Progenitor cell of endocrine pancreas (in vitro differentiated cells): Measurements from ENCODE around the gene FILIP1. TPM values are rescaled to one million over a fixed set of nuclear protein-coding genes. Genes with fewer than 3 reads are reported as not detected.

ENCODE experiments used
- DNase-seq: peaks from one replicate; pipeline ENCODE4 v3.0.0; 2021; ENCODE audit warnings: low spot score; ENCODE audit not compliant: unreplicated experiment
- H3K27ac Mint-ChIP-seq: 2 replicates; pipeline ENCODE4 v1.8.0; 2021; ENCODE audit warnings: mild to moderate bottlenecking, moderate library complexity, mixed read lengths
- H3K27me3 Mint-ChIP-seq: 2 replicates; pipeline ENCODE4 v1.8.0; 2021; ENCODE audit warnings: mixed read lengths
- H3K36me3 Mint-ChIP-seq: 2 replicates; pipeline ENCODE4 v1.8.0; 2022; ENCODE audit warnings: mixed read lengths; ENCODE audit not compliant: insufficient read depth
- H3K4me1 Mint-ChIP-seq: 2 replicates; pipeline ENCODE4 v1.8.0; 2021; ENCODE audit warnings: low read depth, mixed read lengths
- H3K4me3 Mint-ChIP-seq: 2 replicates; pipeline ENCODE4 v1.8.0; 2021; ENCODE audit warnings: low read depth, mild to moderate bottlenecking, moderate library complexity, mixed read lengths
- H3K9me3 Mint-ChIP-seq: 2 replicates; pipeline ENCODE4 v1.8.0; 2021; ENCODE audit warnings: low read depth, mixed read lengths
- CTCF ChIP-seq: fragments of 200-600 bp; sonication (generic); IDR thresholded peaks from one replicate; pipeline ENCODE4 v1.5.0; 2021; ENCODE audit warnings: antibody characterized with exemption, mild to moderate bottlenecking; ENCODE audit not compliant: unreplicated experiment
- total RNA-seq: library from RNA; stranded (reverse); gene quantifications from 2 replicates; pipeline ENCODE4 v1.2.1, GENCODE V29; 2021

Gene FILIP1
- total RNA-seq, 1 donor from 2014 or later, result 0.31 TPM

- H3K4me1 Mint-ChIP-seq, result peaks cover 1% of the 10 kb centered on the region
- no peak for TF ChIP-seq CTCF
- H3K27ac Mint-ChIP-seq, result no peak overlapping the region
Measured at GRCh38 chr6:75530696-75531095, 37.1 kb upstream of the FILIP1 start.

GRCh38 chr6:75528423-75528822 lies 34.8 kb upstream of the FILIP1 start:
- H3K9me3 Mint-ChIP-seq, result peaks cover 3% of the 10 kb centered on the region
- H3K27me3 Mint-ChIP-seq, result no peaks in the 10 kb centered on the region
- H3K4me1 Mint-ChIP-seq, result peaks cover 5% of the 10 kb centered on the region
- TF ChIP-seq CTCF, result no peak
- H3K36me3 Mint-ChIP-seq, result no peaks in the 10 kb centered on the region
- no peak for DNase-seq
- no peak overlapping the region for H3K27ac Mint-ChIP-seq
- no peak overlapping the region for H3K4me3 Mint-ChIP-seq

More at GRCh38 chr6:75530696-75531095, 37.1 kb upstream of the FILIP1 start:
- H3K9me3 Mint-ChIP-seq, result peaks cover 6% of the 10 kb centered on the region
- H3K27me3 Mint-ChIP-seq, result no peaks in the 10 kb centered on the region
- no peak for DNase-seq
- H3K36me3 Mint-ChIP-seq, result no peaks in the 10 kb centered on the region
- no peak overlapping the region for H3K4me3 Mint-ChIP-seq

- DNase-seq, result peak; percentile 37
Measured at GRCh38 chr6:75526502-75527127, 33.0 kb upstream of the FILIP1 start.

GRCh38 chr6:75525682-75526081 lies 32.1 kb upstream of the FILIP1 start:
- TF ChIP-seq CTCF, result no peak
- peaks cover 4% of the 10 kb centered on the region for H3K4me1 Mint-ChIP-seq
- no peak overlapping the region for H3K27ac Mint-ChIP-seq
- peaks cover 3% of the 10 kb centered on the region for H3K9me3 Mint-ChIP-seq
- no peaks in the 10 kb centered on the region for H3K27me3 Mint-ChIP-seq
- H3K36me3 Mint-ChIP-seq, result no peaks in the 10 kb centered on the region
- no peak overlapping the region for H3K4me3 Mint-ChIP-seq
- no peak for DNase-seq

More at GRCh38 chr6:75526502-75527127, 33.0 kb upstream of the FILIP1 start:
- Mint-ChIP-seq H3K27me3 (no peaks in the 10 kb centered on the region), H3K9me3 (peaks cover 3% of the 10 kb centered on the region), H3K4me1 (peaks cover 5% of the 10 kb centered on the region), H3K36me3 (no peaks in the 10 kb centered on the region), H3K4me3 (no peak overlapping the region), H3K27ac (no peak overlapping the region)
- TF ChIP-seq CTCF, result peak; percentile 86

GRCh38 chr6:75524322-75524972 lies 30.8 kb upstream of the FILIP1 start:
- DNase-seq, result no peak
- H3K27ac Mint-ChIP-seq, result peak overlapping the region; percentile 39
- peaks cover 4% of the 10 kb centered on the region for H3K4me1 Mint-ChIP-seq
- peaks cover 3% of the 10 kb centered on the region for H3K9me3 Mint-ChIP-seq
- H3K4me3 Mint-ChIP-seq, result no peak overlapping the region
- H3K27me3 Mint-ChIP-seq, result no peaks in the 10 kb centered on the region
- TF ChIP-seq CTCF, result no peak
- no peaks in the 10 kb centered on the region for H3K36me3 Mint-ChIP-seq
